ENCODE measurements around the gene SIAH3.

DNA sequence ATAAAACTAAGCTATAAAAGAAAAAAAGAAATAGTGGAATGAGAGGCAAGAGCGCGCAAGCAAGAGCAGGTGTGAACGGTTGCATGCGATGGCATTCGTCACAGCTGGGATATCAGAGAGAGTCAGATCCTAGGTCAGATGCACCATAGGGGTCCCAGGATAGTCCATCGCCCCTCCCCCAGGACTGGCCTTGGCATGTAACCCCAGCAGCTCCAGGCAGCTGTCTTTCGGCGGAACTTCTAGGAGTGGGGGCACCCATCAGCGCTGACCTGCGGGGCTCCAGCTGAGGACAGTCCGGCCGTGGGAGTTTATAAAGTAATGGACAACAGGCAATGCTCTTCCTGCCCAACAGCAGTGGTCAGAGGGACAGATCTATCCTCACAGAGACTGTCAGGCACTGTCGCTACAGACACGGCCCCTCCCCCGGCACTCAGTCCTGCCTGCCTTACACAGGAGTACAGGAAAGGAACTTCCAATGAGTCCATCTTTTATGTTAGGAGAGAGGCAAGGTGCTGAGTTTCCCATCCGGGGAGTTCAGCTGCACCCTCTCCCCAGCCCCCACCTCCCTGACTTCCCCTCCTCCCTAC is 1.4 kb downstream of the SIAH3 start:
- TF ChIP-seq POLR2AphosphoS5 (IDR thresholded peaks at IDR 0.05; ENCODE audit: low read depth, low read length) (no peak), SIN3A (IDR thresholded peaks at IDR 0.05; ENCODE audit: borderline replicate concordance, insufficient read depth, low read length) (no peak), TAF1 (IDR thresholded peaks at IDR 0.05; ENCODE audit: borderline replicate concordance, insufficient read depth, low read length) (no peak)
- TF ChIP-seq, protein P1, sequence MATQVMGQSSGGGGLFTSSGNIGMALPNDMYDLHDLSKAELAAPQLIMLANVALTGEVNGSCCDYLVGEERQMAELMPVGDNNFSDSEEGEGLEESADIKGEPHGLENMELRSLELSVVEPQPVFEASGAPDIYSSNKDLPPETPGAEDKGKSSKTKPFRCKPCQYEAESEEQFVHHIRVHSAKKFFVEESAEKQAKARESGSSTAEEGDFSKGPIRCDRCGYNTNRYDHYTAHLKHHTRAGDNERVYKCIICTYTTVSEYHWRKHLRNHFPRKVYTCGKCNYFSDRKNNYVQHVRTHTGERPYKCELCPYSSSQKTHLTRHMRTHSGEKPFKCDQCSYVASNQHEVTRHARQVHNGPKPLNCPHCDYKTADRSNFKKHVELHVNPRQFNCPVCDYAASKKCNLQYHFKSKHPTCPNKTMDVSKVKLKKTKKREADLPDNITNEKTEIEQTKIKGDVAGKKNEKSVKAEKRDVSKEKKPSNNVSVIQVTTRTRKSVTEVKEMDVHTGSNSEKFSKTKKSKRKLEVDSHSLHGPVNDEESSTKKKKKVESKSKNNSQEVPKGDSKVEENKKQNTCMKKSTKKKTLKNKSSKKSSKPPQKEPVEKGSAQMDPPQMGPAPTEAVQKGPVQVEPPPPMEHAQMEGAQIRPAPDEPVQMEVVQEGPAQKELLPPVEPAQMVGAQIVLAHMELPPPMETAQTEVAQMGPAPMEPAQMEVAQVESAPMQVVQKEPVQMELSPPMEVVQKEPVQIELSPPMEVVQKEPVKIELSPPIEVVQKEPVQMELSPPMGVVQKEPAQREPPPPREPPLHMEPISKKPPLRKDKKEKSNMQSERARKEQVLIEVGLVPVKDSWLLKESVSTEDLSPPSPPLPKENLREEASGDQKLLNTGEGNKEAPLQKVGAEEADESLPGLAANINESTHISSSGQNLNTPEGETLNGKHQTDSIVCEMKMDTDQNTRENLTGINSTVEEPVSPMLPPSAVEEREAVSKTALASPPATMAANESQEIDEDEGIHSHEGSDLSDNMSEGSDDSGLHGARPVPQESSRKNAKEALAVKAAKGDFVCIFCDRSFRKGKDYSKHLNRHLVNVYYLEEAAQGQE (IDR thresholded peaks at IDR 0.05; ENCODE audit: insufficient read depth in 1 of 2, low read depth in 2 of 2, low read length in 2 of 2) = no peak
